T-helper 17 cell (primary cell): Measurements from ENCODE around the gene SMARCAL1. TPM values are rescaled to one million over a fixed set of nuclear protein-coding genes. Genes with fewer than 3 reads are reported as not detected.

ENCODE experiments used
- ATAC-seq: fragments of 150-1000 bp; cut with Tn5 transposase; 2 replicates; pipeline ENCODE4 v1.10.0; 2021; ENCODE audit warnings: mild to moderate bottlenecking, moderate library complexity
- DNase-seq, 3 donors: peaks; one replicate each; pipeline versions ENCODE4 v3.0.0 to v3.0.0-alpha.2; 2020 to 2021
- H3K9me3 ChIP-seq: one replicate; pipeline ENCODE4 v1.7.0; 2013; ENCODE audit warnings: low read length, mild to moderate bottlenecking; ENCODE audit not compliant: control insufficient read depth, poor library complexity, severe bottlenecking
- H3K27ac Mint-ChIP-seq: one replicate; pipeline ENCODE4 v1.8.0; 2022; ENCODE audit warnings: mild to moderate bottlenecking, moderate library complexity, mixed read lengths
- H3K27me3 Mint-ChIP-seq: one replicate; pipeline ENCODE4 v1.8.0; 2022; ENCODE audit warnings: mixed read lengths
- H3K36me3 Mint-ChIP-seq: one replicate; pipeline ENCODE4 v1.8.0; 2022; ENCODE audit warnings: low read depth, mixed read lengths
- H3K4me1 Mint-ChIP-seq: one replicate; pipeline ENCODE4 v1.8.0; 2022; ENCODE audit warnings: mild to moderate bottlenecking, mixed read lengths
- H3K4me3 Mint-ChIP-seq: one replicate; pipeline ENCODE4 v1.8.0; 2022; ENCODE audit warnings: mild to moderate bottlenecking, moderate library complexity, mixed read lengths
- total RNA-seq, 4 donors: library from RNA in 2 of 4; stranded (reverse) in 2 of 4; gene quantifications; one replicate each; pipeline ENCODE4 v1.2.3 and lab custom pipeline; 2022 to 2026

SMARCAL1 gene
- total RNA-seq, 2 donors from 2014 or later, result 14.0 to 15.0 TPM

GRCh38 chr2:216426166-216426777 is 14.0 kb downstream of the SMARCAL1 start:
- ATAC-seq, result no peak
- H3K27me3 Mint-ChIP-seq, result no peaks in the 10 kb centered on the region
- peaks cover 2% of the 10 kb centered on the region for H3K4me1 Mint-ChIP-seq
- H3K4me3 Mint-ChIP-seq, result no peak overlapping the region
- no peak overlapping the region for H3K27ac Mint-ChIP-seq
- H3K9me3 ChIP-seq, result no peaks in the 10 kb centered on the region
- H3K36me3 Mint-ChIP-seq, result peaks cover 23% of the 10 kb centered on the region
- no peak for DNase-seq

GRCh38 chr2:216426938-216427337 is 14.7 kb downstream of the SMARCAL1 start:
- peaks cover 2% of the 10 kb centered on the region for H3K4me1 Mint-ChIP-seq
- H3K36me3 Mint-ChIP-seq, result peaks cover 27% of the 10 kb centered on the region

GRCh38 chr2:216428618-216429350 is 16.5 kb downstream of the SMARCAL1 start:
- H3K27me3 Mint-ChIP-seq, result no peaks in the 10 kb centered on the region
- H3K9me3 ChIP-seq, result no peaks in the 10 kb centered on the region
- peaks cover 2% of the 10 kb centered on the region for H3K4me1 Mint-ChIP-seq
- H3K36me3 Mint-ChIP-seq, result peaks cover 29% of the 10 kb centered on the region
- no peak for ATAC-seq
- DNase-seq, result no peak
- H3K27ac Mint-ChIP-seq, result no peak overlapping the region
- no peak overlapping the region for H3K4me3 Mint-ChIP-seq

More at GRCh38 chr2:216426938-216427337, 14.7 kb downstream of the SMARCAL1 start:
- Mint-ChIP-seq H3K4me3 (no peak overlapping the region), H3K27me3 (no peaks in the 10 kb centered on the region), H3K27ac (no peak overlapping the region)
- DNase-seq, result no peak
- H3K9me3 ChIP-seq, result no peaks in the 10 kb centered on the region
- no peak for ATAC-seq

- ATAC-seq, result no peak
- no peak for DNase-seq
- no peak overlapping the region for H3K27ac Mint-ChIP-seq
- no peak overlapping the region for H3K4me3 Mint-ChIP-seq
- peaks cover 26% of the 10 kb centered on the region for H3K36me3 Mint-ChIP-seq
- no peaks in the 10 kb centered on the region for H3K9me3 ChIP-seq
- peaks cover 2% of the 10 kb centered on the region for H3K4me1 Mint-ChIP-seq
- H3K27me3 Mint-ChIP-seq, result no peaks in the 10 kb centered on the region
These were observed 17.1 kb downstream of the SMARCAL1 start for GRCh38 chr2:216429428-216429827.

- Mint-ChIP-seq H3K4me1 (peaks cover 2% of the 10 kb centered on the region), H3K27ac (no peak overlapping the region), H3K27me3 (no peaks in the 10 kb centered on the region), H3K4me3 (no peak overlapping the region), H3K36me3 (peaks cover 22% of the 10 kb centered on the region)
- H3K9me3 ChIP-seq, result no peaks in the 10 kb centered on the region
- ATAC-seq (no peak), DNase-seq (no peak)
These were observed 18.7 kb downstream of the SMARCAL1 start for GRCh38 chr2:216430811-216431530.

GRCh38 chr2:216431531-216431856 is 19.2 kb downstream of the SMARCAL1 start:
- no peak for ATAC-seq
- H3K27me3 Mint-ChIP-seq, result no peaks in the 10 kb centered on the region
- H3K36me3 Mint-ChIP-seq, result peaks cover 25% of the 10 kb centered on the region
- no peak overlapping the region for H3K27ac Mint-ChIP-seq
- no peak overlapping the region for H3K4me3 Mint-ChIP-seq
- DNase-seq, result no peak
- no peaks in the 10 kb centered on the region for H3K4me1 Mint-ChIP-seq
- H3K9me3 ChIP-seq, result no peaks in the 10 kb centered on the region

GRCh38 chr2:216436383-216436782 is 24.1 kb downstream of the SMARCAL1 start:
- Mint-ChIP-seq H3K36me3 (peaks cover 19% of the 10 kb centered on the region), H3K27me3 (no peaks in the 10 kb centered on the region), H3K4me3 (no peak overlapping the region), H3K27ac (no peak overlapping the region), H3K4me1 (no peaks in the 10 kb centered on the region)
- DNase-seq, result no peak
- H3K9me3 ChIP-seq, result no peaks in the 10 kb centered on the region
- ATAC-seq, result no peak

GRCh38 chr2:216441308-216442010 is 29.2 kb downstream of the SMARCAL1 start:
- H3K27me3 Mint-ChIP-seq, result no peaks in the 10 kb centered on the region
- peaks cover 10% of the 10 kb centered on the region for H3K36me3 Mint-ChIP-seq
- H3K4me3 Mint-ChIP-seq, result no peak overlapping the region
- peaks cover 2% of the 10 kb centered on the region for H3K4me1 Mint-ChIP-seq
- H3K9me3 ChIP-seq, result no peaks in the 10 kb centered on the region
- H3K27ac Mint-ChIP-seq, result no peak overlapping the region
- DNase-seq (no peak), ATAC-seq (no peak)

GRCh38 chr2:216445501-216445900 is 33.2 kb downstream of the SMARCAL1 start:
- H3K27ac Mint-ChIP-seq, result no peak overlapping the region
- H3K27me3 Mint-ChIP-seq, result no peaks in the 10 kb centered on the region
- H3K36me3 Mint-ChIP-seq, result peaks cover 23% of the 10 kb centered on the region
- no peak for DNase-seq
- no peak for ATAC-seq
- H3K4me1 Mint-ChIP-seq, result peaks cover 2% of the 10 kb centered on the region
- no peak overlapping the region for H3K4me3 Mint-ChIP-seq
- H3K9me3 ChIP-seq, result no peaks in the 10 kb centered on the region

- H3K4me3 Mint-ChIP-seq, result no peak overlapping the region
- H3K9me3 ChIP-seq, result no peaks in the 10 kb centered on the region
- H3K36me3 Mint-ChIP-seq, result peaks cover 21% of the 10 kb centered on the region
- H3K27ac Mint-ChIP-seq, result no peak overlapping the region
- peaks cover 2% of the 10 kb centered on the region for H3K4me1 Mint-ChIP-seq
- H3K27me3 Mint-ChIP-seq, result no peaks in the 10 kb centered on the region
- no peak for DNase-seq
- ATAC-seq, result no peak
These were observed 34.1 kb downstream of the SMARCAL1 start for GRCh38 chr2:216446343-216446742.

- Mint-ChIP-seq H3K36me3 (peaks cover 21% of the 10 kb centered on the region), H3K4me3 (no peak overlapping the region)
These were observed 35.0 kb downstream of the SMARCAL1 start for GRCh38 chr2:216447293-216447692.

GRCh38 chr2:216448829-216449228 is 36.5 kb downstream of the SMARCAL1 start:
- Mint-ChIP-seq H3K36me3 (peaks cover 21% of the 10 kb centered on the region), H3K27ac (no peak overlapping the region), H3K4me1 (peaks cover 2% of the 10 kb centered on the region), H3K4me3 (no peak overlapping the region), H3K27me3 (no peaks in the 10 kb centered on the region)
- H3K9me3 ChIP-seq, result no peaks in the 10 kb centered on the region
- ATAC-seq, result no peak
- no peak for DNase-seq

More at GRCh38 chr2:216447293-216447692, 35.0 kb downstream of the SMARCAL1 start:
- Mint-ChIP-seq H3K27ac (no peak overlapping the region), H3K4me1 (peaks cover 2% of the 10 kb centered on the region), H3K27me3 (no peaks in the 10 kb centered on the region)
- DNase-seq (no peak), ATAC-seq (no peak)
- H3K9me3 ChIP-seq, result no peaks in the 10 kb centered on the region

GRCh38 chr2:216450346-216450745 is 38.1 kb downstream of the SMARCAL1 start:
- DNase-seq, result no peak
- no peaks in the 10 kb centered on the region for H3K4me1 Mint-ChIP-seq
- no peak for ATAC-seq
- no peaks in the 10 kb centered on the region for H3K27me3 Mint-ChIP-seq
- H3K4me3 Mint-ChIP-seq, result no peak overlapping the region
- H3K36me3 Mint-ChIP-seq, result peaks cover 18% of the 10 kb centered on the region
- no peak overlapping the region for H3K27ac Mint-ChIP-seq
- no peaks in the 10 kb centered on the region for H3K9me3 ChIP-seq
